Upper lobe of left lung (tissue), 6 donors: ENCODE results near the gene LARP4B. TPM values are rescaled to one million over a fixed set of nuclear protein-coding genes. Genes with fewer than 3 reads are reported as not detected.

Experiments
- ATAC-seq, 2 donors: fragments of 200-7000 bp; cut with Tn5 transposase; one replicate each; pipeline ENCODE4 v1.9.1; 2022; ENCODE audit warnings: mild to moderate bottlenecking in 2 of 2, moderate library complexity in 2 of 2; ENCODE audit not compliant: low FRiP score in 2 of 2
- DNase-seq, 2 donors: peaks; one replicate each; pipeline ENCODE4 v3.0.0-alpha.2; 2019 to 2020
- H3K27ac ChIP-seq, 4 donors: fragments of 200-600 bp; sonication (generic); one replicate each; pipeline ENCODE4 v1.5.1; 2016 to 2019
- H3K27me3 ChIP-seq, 4 donors: fragments of 200-600 bp; sonication (generic); one replicate each; pipeline ENCODE4 v1.5.1; 2017 to 2019
- H3K36me3 ChIP-seq, 4 donors: fragments of 200-600 bp; sonication (generic); one replicate each; pipeline ENCODE4 v1.5.1; 2016 to 2019
- H3K4me1 ChIP-seq, 4 donors: fragments of 200-600 bp; sonication (generic); one replicate each; pipeline ENCODE4 v1.5.1; 2018 to 2019
- H3K4me3 ChIP-seq, 4 donors: fragments of 200-600 bp; sonication (generic); one replicate each; pipeline ENCODE4 v1.5.1; 2017 to 2019; ENCODE audit warnings: mild to moderate bottlenecking in 2 of 4, moderate library complexity in 1 of 4
- H3K9me3 ChIP-seq, 4 donors: fragments of 200-600 bp; sonication (generic); one replicate each; pipeline ENCODE4 v1.5.1; 2018 to 2019
- EP300 ChIP-seq, 4 donors: sonication (generic); formaldehyde crosslinking; IDR thresholded peaks; one replicate each; pipeline ENCODE4 v1.5.1; 2017; ENCODE audit warnings: antibody characterized with exemption in 4 of 4, control low read depth in 2 of 4
- POLR2A ChIP-seq, 4 donors: fragments of 450-650 bp; IDR thresholded peaks; one replicate each; pipeline ENCODE4 v1.5.1; 2016 to 2017; ENCODE audit warnings: antibody characterized with exemption in 4 of 4, mild to moderate bottlenecking in 2 of 4
- POLR2AphosphoS5 ChIP-seq, 2 donors: sonication (generic); formaldehyde crosslinking; IDR thresholded peaks; one replicate each; pipeline ENCODE4 v1.5.1; 2017; ENCODE audit warnings: antibody characterized with exemption in 2 of 2
- WGBS, 2 donors: methylation state at CpG; one replicate each; pipeline ENCODE4 v1.1.5; 2017 to 2018; 5-methylcytosine and 5-hydroxymethylcytosine counted together
- total RNA-seq, 6 donors: library from RNA; depleted of rRNA in 4 of 6; stranded (reverse); fragments of >200 nt in 4 of 6; gene quantifications; one replicate each; pipeline versions ENCODE4 v1.1.0 to v1.2.1, GENCODE V29; 2016 to 2021
- TF ChIP-seq, protein P1 (sequence below), 6 experiments: fragments of 450-650 bp in 4 of 6; fragments of 200-600 bp in 2 of 6; sonication (generic) in 2 of 6; IDR thresholded peaks; one replicate each; pipeline ENCODE4 v1.5.1; 2016 to 2019; ENCODE audit warnings: antibody characterized with exemption in 6 of 6
- donor health status: DM: no; HTN: no; CAD: no; lungs with moderate emphysema.
- donor health status: DM: no; HTN: yes; CAD: no; lungs with severe emphysema.

Gene LARP4B
- total RNA-seq, 6 donors from 2014 or later, result 106 to 154 (median 139) TPM

DNA sequence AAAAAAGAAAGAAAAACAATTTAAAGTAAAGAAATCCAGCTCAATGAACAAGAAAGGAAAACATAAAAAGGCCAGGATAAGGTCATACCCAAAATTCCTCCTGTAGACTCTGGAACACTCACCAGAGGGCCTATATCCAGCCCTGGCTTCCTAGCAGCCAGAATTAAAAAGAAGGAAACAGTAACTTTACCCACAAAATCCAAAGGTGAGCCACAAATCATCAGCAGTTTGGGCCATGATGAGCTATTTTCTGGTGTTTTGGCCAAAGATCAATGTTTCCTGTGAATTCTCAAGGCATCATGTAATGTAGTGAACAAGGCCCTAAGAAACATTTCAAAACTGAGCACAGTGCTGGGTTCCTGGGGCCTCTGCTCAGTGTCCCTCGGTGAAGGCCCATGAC, 87.8 kb downstream of the LARP4B start:
- H3K4me3 ChIP-seq, result no peak overlapping the region
- ATAC-seq (peak in 1 of 2 donors; percentile 25), DNase-seq (no peak)
- H3K27ac ChIP-seq, result no peak overlapping the region
- no peaks in the 10 kb centered on the region for H3K9me3 ChIP-seq
- WGBS, 2 donors, result 100% methylated on average over 1 of the region's 1 CpG
- no peak for TF ChIP-seq POLR2A (IDR thresholded peaks at IDR 0.05)
- TF ChIP-seq, protein P1, sequence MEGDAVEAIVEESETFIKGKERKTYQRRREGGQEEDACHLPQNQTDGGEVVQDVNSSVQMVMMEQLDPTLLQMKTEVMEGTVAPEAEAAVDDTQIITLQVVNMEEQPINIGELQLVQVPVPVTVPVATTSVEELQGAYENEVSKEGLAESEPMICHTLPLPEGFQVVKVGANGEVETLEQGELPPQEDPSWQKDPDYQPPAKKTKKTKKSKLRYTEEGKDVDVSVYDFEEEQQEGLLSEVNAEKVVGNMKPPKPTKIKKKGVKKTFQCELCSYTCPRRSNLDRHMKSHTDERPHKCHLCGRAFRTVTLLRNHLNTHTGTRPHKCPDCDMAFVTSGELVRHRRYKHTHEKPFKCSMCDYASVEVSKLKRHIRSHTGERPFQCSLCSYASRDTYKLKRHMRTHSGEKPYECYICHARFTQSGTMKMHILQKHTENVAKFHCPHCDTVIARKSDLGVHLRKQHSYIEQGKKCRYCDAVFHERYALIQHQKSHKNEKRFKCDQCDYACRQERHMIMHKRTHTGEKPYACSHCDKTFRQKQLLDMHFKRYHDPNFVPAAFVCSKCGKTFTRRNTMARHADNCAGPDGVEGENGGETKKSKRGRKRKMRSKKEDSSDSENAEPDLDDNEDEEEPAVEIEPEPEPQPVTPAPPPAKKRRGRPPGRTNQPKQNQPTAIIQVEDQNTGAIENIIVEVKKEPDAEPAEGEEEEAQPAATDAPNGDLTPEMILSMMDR (IDR thresholded peaks at IDR 0.05), result no peak
- TF ChIP-seq EP300 (IDR thresholded peaks at IDR 0.05), result no peak
- TF ChIP-seq POLR2AphosphoS5 (IDR thresholded peaks at IDR 0.05), result no peak
- H3K27me3 ChIP-seq, result no peaks in the 10 kb centered on the region
- H3K4me1 ChIP-seq, result peaks cover 7 to 29% (median 20%) of the 10 kb centered on the region in 4 donors
- H3K36me3 ChIP-seq, result peaks cover 10 to 63% (median 34%) of the 10 kb centered on the region in 4 donors

DNA sequence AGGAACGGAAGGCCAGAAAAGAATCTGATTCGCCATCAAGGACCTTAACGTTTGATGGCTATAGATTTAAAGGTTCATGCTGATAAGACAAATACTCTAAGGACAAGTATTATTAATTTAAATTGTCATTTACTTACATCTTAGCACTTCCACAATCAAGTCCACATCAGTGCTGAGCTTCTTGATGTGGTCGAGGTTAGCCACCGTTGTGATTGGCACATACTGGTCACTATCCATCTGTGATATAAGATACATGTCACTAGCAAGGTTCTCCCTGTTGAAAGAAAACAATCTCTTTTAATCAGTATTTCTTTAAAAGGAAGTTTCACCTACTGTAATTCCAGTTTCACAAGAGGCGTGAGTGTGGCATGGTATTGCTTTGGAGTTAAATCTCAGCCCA, 88.7 kb downstream of the LARP4B start:
- peaks cover 7 to 29% (median 20%) of the 10 kb centered on the region in 4 donors for H3K4me1 ChIP-seq
- DNase-seq, result no peak
- no peak overlapping the region for H3K27ac ChIP-seq
- no peaks in the 10 kb centered on the region for H3K9me3 ChIP-seq
- H3K4me3 ChIP-seq, result no peak overlapping the region
- WGBS, 2 donors, result 92% methylated on average over 6 of the region's 6 CpGs
- ATAC-seq, result no peak
- peaks cover 10 to 71% (median 35%) of the 10 kb centered on the region in 4 donors for H3K36me3 ChIP-seq
- TF ChIP-seq POLR2A (IDR thresholded peaks at IDR 0.05) (no peak), POLR2AphosphoS5 (IDR thresholded peaks at IDR 0.05) (no peak), EP300 (IDR thresholded peaks at IDR 0.05) (no peak)
- TF ChIP-seq, protein P1 (IDR thresholded peaks at IDR 0.05), result no peak
- no peaks in the 10 kb centered on the region for H3K27me3 ChIP-seq

DNA sequence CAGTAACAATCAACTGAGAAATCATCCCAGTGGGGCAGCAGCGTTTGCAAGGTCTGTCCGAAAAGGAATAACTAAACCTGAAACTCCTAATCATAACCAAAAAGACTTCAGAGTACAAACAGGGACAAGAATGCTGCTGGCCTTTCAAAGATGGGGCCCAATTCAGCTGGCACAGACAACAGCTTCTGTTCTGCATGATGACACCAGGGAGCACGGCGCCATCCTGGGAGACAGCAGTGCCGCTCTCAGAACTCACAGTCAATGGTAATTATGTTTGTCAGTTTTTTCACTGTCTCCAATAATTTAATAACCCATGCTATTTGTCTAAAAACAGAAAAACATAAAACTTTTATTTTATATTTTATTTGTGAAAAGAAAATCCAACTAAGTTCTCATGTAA, 90.0 kb downstream of the LARP4B start:
- ATAC-seq, result no peak

DNA sequence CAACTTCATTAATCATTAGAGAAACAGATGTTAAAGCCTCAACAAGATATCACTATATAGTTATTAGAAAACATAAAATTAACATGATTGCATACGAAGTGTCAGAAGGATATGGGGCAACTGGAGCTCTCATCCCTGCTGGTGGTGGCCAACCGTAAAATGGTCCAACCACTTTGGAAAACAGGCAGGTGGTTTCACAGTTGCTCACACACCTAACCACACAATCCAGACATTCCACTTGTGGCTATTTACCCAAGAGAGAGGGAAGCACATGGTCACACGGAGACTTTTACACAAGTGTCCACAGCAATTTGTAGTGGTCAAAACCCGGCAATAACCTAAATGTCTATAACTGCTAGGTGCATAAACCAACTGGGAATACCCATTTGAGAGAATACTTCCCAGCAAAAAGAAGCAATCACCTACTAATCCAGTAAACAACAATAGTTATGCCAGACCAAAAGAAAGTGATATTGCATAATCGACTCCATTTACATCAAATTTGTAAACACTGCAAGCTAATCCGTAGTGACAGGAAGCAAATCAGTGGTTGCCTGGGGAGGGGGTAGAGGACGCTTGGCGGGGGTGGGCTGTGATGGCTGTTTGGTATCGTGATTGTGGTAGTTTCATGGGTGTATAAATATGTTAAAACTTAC, 91.8 kb downstream of the LARP4B start:
- H3K4me3 ChIP-seq, result no peak overlapping the region
- H3K27ac ChIP-seq, result no peak overlapping the region
- H3K4me1 ChIP-seq, result peaks cover 0 to 8% (median 3%) of the 10 kb centered on the region in 4 donors
- H3K36me3 ChIP-seq, result peaks cover 10 to 84% (median 43%) of the 10 kb centered on the region in 4 donors
- H3K27me3 ChIP-seq, result no peaks in the 10 kb centered on the region
- no peaks in the 10 kb centered on the region for H3K9me3 ChIP-seq
- no peak for ATAC-seq
- no peak for DNase-seq
- 71 to 77% methylated on average over 9 of the region's 9 CpGs for WGBS, 2 donors
- TF ChIP-seq POLR2AphosphoS5 (IDR thresholded peaks at IDR 0.05) (no peak), POLR2A (IDR thresholded peaks at IDR 0.05) (no peak), EP300 (IDR thresholded peaks at IDR 0.05) (no peak)
- TF ChIP-seq, protein P1 (IDR thresholded peaks at IDR 0.05), result no peak

More for the DNA sequence above, 90.0 kb downstream of the LARP4B start:
- H3K9me3 ChIP-seq, result no peaks in the 10 kb centered on the region
- DNase-seq, result no peak
- H3K4me1 ChIP-seq, result peaks cover 7 to 25% (median 19%) of the 10 kb centered on the region in 4 donors
- H3K4me3 ChIP-seq, result no peak overlapping the region
- no peak for TF ChIP-seq POLR2A (IDR thresholded peaks at IDR 0.05)
- TF ChIP-seq EP300 (IDR thresholded peaks at IDR 0.05), result no peak
- no peak for TF ChIP-seq POLR2AphosphoS5 (IDR thresholded peaks at IDR 0.05)
- no peak overlapping the region for H3K27ac ChIP-seq
- WGBS, 2 donors, result 93% methylated on average over 5 of the region's 5 CpGs
- H3K36me3 ChIP-seq, result peaks cover 10 to 66% (median 32%) of the 10 kb centered on the region in 4 donors
- H3K27me3 ChIP-seq, result no peaks in the 10 kb centered on the region

DNA sequence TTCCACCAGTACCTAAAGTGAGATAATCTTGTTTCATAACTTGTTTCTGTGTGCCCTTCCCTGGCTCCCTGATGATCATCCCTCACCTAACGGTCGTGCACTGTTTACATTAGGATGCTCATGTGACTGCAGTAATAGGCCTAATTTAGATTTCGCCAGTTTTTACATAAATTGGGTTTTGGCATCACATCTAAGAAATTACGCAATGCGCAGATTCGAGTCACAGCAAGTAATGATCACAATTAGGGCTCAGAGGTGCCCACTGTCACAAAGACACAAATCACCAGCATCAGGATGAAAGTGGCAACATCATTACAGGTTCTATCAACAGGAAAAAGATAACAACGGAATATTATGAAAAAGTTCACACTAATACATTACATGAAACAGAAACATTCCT, 94.7 kb downstream of the LARP4B start:
- Histone ChIP-seq H3K9me3 (no peaks in the 10 kb centered on the region), H3K4me3 (no peak overlapping the region), H3K27me3 (no peaks in the 10 kb centered on the region), H3K36me3 (peaks cover 10 to 74% (median 23%) of the 10 kb centered on the region in 4 donors), H3K4me1 (no peaks in the 10 kb centered on the region), H3K27ac (no peak overlapping the region)
- 69 to 70% methylated on average over 7 of the region's 7 CpGs for WGBS, 2 donors
- DNase-seq, result no peak
- TF ChIP-seq, protein P1 (IDR thresholded peaks at IDR 0.05), result no peak
- TF ChIP-seq POLR2A (IDR thresholded peaks at IDR 0.05) (no peak), POLR2AphosphoS5 (IDR thresholded peaks at IDR 0.05) (no peak), EP300 (IDR thresholded peaks at IDR 0.05) (no peak)
- no peak for ATAC-seq
